Vagina (tissue), 2 donors: ENCODE results near the gene ANKRD2. TPM values are rescaled to one million over a fixed set of nuclear protein-coding genes. Genes with fewer than 3 reads are reported as not detected.

Source experiments
- DNase-seq, 2 donors: peaks; one replicate each; pipeline ENCODE4 v3.0.0-alpha.2; 2017; ENCODE audit errors: extremely low spot score in 2 of 2
- H3K27ac ChIP-seq: fragments of 200-600 bp; sonication (generic); one replicate; pipeline ENCODE4 v1.5.1; 2019
- H3K27me3 ChIP-seq: fragments of 200-600 bp; sonication (generic); one replicate; pipeline ENCODE4 v1.5.1; 2019
- H3K36me3 ChIP-seq, 2 donors: fragments of 200-600 bp; sonication (generic); one replicate each; pipeline ENCODE4 v1.5.1; 2017 to 2019
- H3K4me1 ChIP-seq: fragments of 200-600 bp; sonication (generic); one replicate; pipeline ENCODE4 v1.5.1; 2019
- H3K4me3 ChIP-seq, 2 donors: fragments of 200-600 bp; sonication (generic); 1 replicate in 1 of 2; 2 replicates in 1 of 2; pipeline ENCODE4 v1.5.1; 2016 to 2019
- H3K9me3 ChIP-seq: fragments of 200-600 bp; sonication (generic); one replicate; pipeline ENCODE4 v1.5.1; 2019
- POLR2A ChIP-seq, 2 donors: fragments of 450-650 bp; IDR thresholded peaks; one replicate each; pipeline ENCODE4 v1.6.1; 2017; ENCODE audit warnings: antibody characterized with exemption in 2 of 2, mild to moderate bottlenecking in 2 of 2, moderate library complexity in 2 of 2
- POLR2AphosphoS5 ChIP-seq, 2 donors: sonication (generic); formaldehyde crosslinking; IDR thresholded peaks; one replicate each; pipeline ENCODE4 v1.9.0; 2017; ENCODE audit warnings: antibody characterized with exemption in 2 of 2, mild to moderate bottlenecking in 2 of 2, low read depth in 1 of 2; ENCODE audit not compliant: insufficient read depth in 1 of 2
- intact Hi-C: fragments of 100-400 bp; cut with DNase I; formaldehyde crosslinking; loops from one replicate; pipeline ENCODE4 v1.15.1; 2023
- total RNA-seq: library from RNA; depleted of rRNA; stranded (reverse); fragments of >200 nt; gene quantifications from one replicate; pipeline ENCODE4 v1.2.3, GENCODE V29; 2016
- TF ChIP-seq, protein P1 (sequence below), 3 experiments: fragments of 450-650 bp in 2 of 3; fragments of 200-600 bp in 1 of 3; sonication (generic) in 1 of 3; IDR thresholded peaks; one replicate each; pipeline ENCODE4 v1.5.1; 2017 to 2019; ENCODE audit warnings: antibody characterized with exemption in 3 of 3, mild to moderate bottlenecking in 2 of 3, moderate library complexity in 2 of 3

Gene ANKRD2
- total RNA-seq, 1 donor from 2014 or later: not detected

DNA sequence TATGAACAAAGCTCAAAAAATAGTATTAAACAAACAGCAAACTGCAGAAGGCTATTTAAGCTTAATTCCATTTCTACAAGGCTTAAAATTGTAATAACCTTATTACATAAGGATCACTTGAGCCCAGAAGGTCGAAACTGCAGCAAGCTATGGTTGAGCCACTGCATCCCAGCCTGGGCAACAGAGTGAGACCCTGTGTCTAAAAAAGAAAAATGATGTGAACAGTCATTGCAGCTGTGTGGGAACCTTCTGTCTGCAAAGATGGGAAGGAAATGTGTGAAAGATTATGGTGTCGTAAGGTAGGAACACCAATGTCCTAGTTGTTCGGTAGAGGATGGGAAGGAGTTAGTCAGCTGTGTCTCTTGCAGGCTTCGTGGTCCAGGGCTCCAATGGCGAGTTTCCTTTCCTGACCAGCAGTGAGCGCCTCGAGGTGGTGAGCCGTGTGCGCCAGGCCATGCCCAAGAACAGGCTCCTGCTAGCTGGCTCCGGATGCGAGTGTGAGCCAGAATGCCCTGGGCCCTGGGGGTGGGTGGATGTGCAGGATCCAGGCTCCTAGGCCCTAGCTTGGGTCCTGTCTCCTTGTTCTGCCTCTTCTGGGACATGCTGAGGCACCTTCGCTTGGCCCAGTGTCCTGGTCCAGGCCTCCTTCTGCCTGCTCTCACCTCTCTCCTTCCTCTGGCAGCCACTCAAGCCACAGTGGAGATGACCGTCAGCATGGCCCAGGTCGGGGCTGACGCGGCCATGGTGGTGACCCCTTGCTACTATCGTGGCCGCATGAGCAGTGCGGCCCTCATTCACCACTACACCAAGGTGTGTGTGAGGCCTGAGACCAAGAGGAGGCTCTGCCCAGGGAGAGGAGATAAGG is 26.1 kb downstream of the ANKRD2 start:
- H3K9me3 ChIP-seq: no peaks in the 10 kb centered on the region
- TF ChIP-seq POLR2A (IDR thresholded peaks at IDR 0.05) (no peak), POLR2AphosphoS5 (IDR thresholded peaks at IDR 0.05; ENCODE audit: insufficient read depth in 1 of 2, low read depth in 1 of 2) (no peak)
- TF ChIP-seq, protein P1, sequence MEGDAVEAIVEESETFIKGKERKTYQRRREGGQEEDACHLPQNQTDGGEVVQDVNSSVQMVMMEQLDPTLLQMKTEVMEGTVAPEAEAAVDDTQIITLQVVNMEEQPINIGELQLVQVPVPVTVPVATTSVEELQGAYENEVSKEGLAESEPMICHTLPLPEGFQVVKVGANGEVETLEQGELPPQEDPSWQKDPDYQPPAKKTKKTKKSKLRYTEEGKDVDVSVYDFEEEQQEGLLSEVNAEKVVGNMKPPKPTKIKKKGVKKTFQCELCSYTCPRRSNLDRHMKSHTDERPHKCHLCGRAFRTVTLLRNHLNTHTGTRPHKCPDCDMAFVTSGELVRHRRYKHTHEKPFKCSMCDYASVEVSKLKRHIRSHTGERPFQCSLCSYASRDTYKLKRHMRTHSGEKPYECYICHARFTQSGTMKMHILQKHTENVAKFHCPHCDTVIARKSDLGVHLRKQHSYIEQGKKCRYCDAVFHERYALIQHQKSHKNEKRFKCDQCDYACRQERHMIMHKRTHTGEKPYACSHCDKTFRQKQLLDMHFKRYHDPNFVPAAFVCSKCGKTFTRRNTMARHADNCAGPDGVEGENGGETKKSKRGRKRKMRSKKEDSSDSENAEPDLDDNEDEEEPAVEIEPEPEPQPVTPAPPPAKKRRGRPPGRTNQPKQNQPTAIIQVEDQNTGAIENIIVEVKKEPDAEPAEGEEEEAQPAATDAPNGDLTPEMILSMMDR (IDR thresholded peaks at IDR 0.05): no peak
- intact Hi-C loops: no loop called here
- no peak overlapping the region for H3K27ac ChIP-seq
- peaks cover 8% of the 10 kb centered on the region for H3K4me1 ChIP-seq
- H3K36me3 ChIP-seq: no peaks in the 10 kb centered on the region
- H3K27me3 ChIP-seq: no peaks in the 10 kb centered on the region
- H3K4me3 ChIP-seq: no peak overlapping the region
- DNase-seq: no peak

DNA sequence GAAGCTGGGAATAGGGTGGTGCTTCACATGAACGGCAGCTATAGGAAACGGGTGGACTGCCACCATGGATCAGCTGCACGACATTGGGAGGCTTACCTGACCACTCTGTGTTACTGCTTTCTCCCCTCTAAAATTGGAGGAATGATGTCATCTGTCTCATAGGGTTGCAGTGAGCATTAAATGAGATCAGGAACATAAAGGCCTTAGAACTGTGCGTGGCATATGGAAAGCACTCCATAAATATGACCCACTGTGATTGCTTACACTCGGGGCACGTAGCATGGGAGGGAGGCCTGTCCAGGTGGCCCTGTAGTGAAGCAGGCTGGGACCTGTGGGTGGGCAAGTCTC is 26.7 kb downstream of the ANKRD2 start:
- Histone ChIP-seq H3K4me3 (no peak overlapping the region), H3K36me3 (no peaks in the 10 kb centered on the region), H3K27me3 (no peaks in the 10 kb centered on the region), H3K9me3 (no peaks in the 10 kb centered on the region), H3K27ac (no peak overlapping the region), H3K4me1 (peaks cover 8% of the 10 kb centered on the region)
- intact Hi-C loops: no loop called here
- no peak for DNase-seq
- TF ChIP-seq, protein P1 (IDR thresholded peaks at IDR 0.05): no peak
- TF ChIP-seq POLR2AphosphoS5 (IDR thresholded peaks at IDR 0.05; ENCODE audit: insufficient read depth in 1 of 2, low read depth in 1 of 2): no peak
- TF ChIP-seq POLR2A (IDR thresholded peaks at IDR 0.05): no peak

DNA sequence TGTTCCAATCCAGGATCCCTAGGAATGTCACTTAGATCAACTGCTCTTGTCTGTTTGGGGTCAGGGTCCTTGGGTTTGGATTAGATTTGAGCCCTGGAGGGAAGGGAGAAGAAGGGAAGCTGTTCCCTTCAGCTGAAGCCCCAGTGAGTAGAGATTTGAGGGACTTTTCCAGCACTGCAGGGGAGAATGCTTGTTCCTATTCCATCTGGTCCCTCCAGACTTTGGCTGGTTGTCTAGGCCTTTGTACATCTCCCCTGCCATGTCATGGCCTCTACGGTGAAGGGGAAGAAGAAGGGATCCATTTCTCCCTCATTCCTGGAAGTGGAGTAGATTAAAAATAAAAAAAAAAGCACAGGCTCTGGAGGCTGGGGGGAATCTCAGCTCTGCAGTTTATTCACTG is 28.0 kb downstream of the ANKRD2 start:
- H3K4me3 ChIP-seq: no peak overlapping the region

DNA sequence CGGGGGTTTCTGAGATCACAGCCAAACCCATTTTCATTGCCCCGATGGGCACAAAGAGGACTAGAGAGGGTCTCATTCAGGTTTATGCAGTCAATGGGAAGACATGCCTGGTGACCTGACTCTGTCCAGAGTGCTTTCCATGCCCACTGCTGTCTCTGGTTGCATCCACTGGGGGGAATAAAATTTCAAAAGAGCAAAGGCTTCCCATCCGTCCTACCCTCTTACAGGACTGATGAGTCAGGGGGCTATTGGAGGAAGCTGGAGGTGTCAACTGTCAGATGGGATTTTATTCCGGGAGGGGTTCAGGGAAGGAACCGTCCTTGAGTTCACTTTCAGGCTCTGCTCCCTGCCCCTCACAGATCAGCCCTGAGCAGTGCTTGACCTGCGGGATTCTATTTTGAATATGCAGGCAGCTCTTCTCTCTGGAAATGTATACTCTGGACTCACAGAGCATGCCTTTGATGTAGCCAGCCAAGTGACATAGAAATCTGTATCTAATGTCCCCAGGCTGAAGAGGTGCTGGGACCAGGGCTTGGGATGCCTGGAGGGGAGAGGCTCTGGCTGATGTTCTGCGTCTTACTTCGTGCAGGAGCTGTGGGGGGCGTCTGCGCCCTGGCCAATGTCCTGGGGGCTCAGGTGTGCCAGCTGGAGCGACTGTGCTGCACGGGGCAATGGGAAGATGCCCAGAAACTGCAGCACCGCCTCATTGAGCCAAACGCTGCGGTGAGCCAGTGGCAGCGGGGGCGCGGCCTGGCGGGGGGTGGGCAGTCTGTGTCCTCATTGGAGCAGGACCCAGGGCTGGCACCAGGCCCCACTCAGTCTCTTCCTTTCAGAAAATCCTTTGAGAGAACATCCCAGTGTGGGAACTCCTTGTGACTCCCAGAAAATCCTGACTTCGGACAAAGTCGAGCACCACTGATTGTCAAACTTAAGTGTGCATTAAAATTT is 29.0 kb downstream of the ANKRD2 start:
- Histone ChIP-seq H3K4me1 (peaks cover under 1% of the 10 kb centered on the region), H3K9me3 (no peaks in the 10 kb centered on the region), H3K27ac (no peak overlapping the region), H3K4me3 (no peak overlapping the region), H3K27me3 (no peaks in the 10 kb centered on the region), H3K36me3 (no peaks in the 10 kb centered on the region)
- intact Hi-C loops: no loop called here
- DNase-seq: no peak
- TF ChIP-seq, protein P1 (IDR thresholded peaks at IDR 0.05): no peak
- no peak for TF ChIP-seq POLR2A (IDR thresholded peaks at IDR 0.05)

More for the DNA sequence above, 28.0 kb downstream of the ANKRD2 start:
- no peak for DNase-seq
- H3K27ac ChIP-seq: no peak overlapping the region
- no peaks in the 10 kb centered on the region for H3K27me3 ChIP-seq
- H3K9me3 ChIP-seq: no peaks in the 10 kb centered on the region
- intact Hi-C loops: no loop called here
- no peaks in the 10 kb centered on the region for H3K36me3 ChIP-seq
- H3K4me1 ChIP-seq: peaks cover 8% of the 10 kb centered on the region
- no peak for TF ChIP-seq POLR2AphosphoS5 (IDR thresholded peaks at IDR 0.05; ENCODE audit: insufficient read depth in 1 of 2, low read depth in 1 of 2)
- TF ChIP-seq, protein P1 (IDR thresholded peaks at IDR 0.05): no peak
- no peak for TF ChIP-seq POLR2A (IDR thresholded peaks at IDR 0.05)
